Colonic mucosa (tissue), 4 donors: ENCODE measurements around the gene ASGR1. TPM values are rescaled to one million over a fixed set of nuclear protein-coding genes. Genes with fewer than 3 reads are reported as not detected.
"Not testable (repeated sequence)": the region's sequence is repeated elsewhere in the genome, so short reads cannot be mapped to it uniquely, and the experiment has no call there.

Experiments used
- DNase-seq: peaks from one replicate; pipeline ENCODE4 v3.0.0-alpha.2; 2020
- H3K27ac ChIP-seq: fragments of 200-600 bp; one replicate; pipeline ENCODE4 v1.8.0; 2021
- H3K27me3 ChIP-seq: fragments of 200-600 bp; one replicate; pipeline ENCODE4 v1.8.0; 2021
- H3K36me3 ChIP-seq: fragments of 200-600 bp; one replicate; pipeline ENCODE4 v1.8.0; 2021
- H3K4me1 ChIP-seq: fragments of 200-600 bp; one replicate; pipeline ENCODE4 v1.8.0; 2021; ENCODE audit warnings: mild to moderate bottlenecking
- H3K4me3 ChIP-seq: fragments of 200-600 bp; one replicate; pipeline ENCODE4 v1.8.0; 2021
- H3K9ac ChIP-seq, 2 donors: one replicate each; pipeline ENCODE4 v1.7.0; 2013; ENCODE audit warnings: control low read depth in 2 of 2, low read depth in 2 of 2, low read length in 2 of 2
- H3K9me3 ChIP-seq: fragments of 200-600 bp; one replicate; pipeline ENCODE4 v1.8.0; 2021
- CTCF ChIP-seq: fragments of 200-600 bp; IDR thresholded peaks from one replicate; pipeline ENCODE4 v1.8.0; 2022; ENCODE audit warnings: antibody characterized with exemption, mild to moderate bottlenecking
- intact Hi-C: fragments of 100-400 bp; cut with DNase I; formaldehyde crosslinking; loops from one replicate; pipeline ENCODE4 v1.14.1; 2022
- total RNA-seq, 2 donors: library from RNA; stranded (reverse); fragmentation: NEBNext Ultra II Directional in 1 of 2; extraction: Animal tissue kit (Norgen Biotek cat#: 25700) in 1 of 2; gene quantifications; one replicate each; pipeline ENCODE4 v1.2.1, GENCODE V29; 2021
- donor health status: healthy.
- donor health status: DM: no; HTN: no; CAD: no.
- donor health status: DM: no; HTN: no; CAD: no.

ASGR1 gene
- total RNA-seq, 2 donors from 2014 or later: 0.47 to 1.1 TPM

- Histone ChIP-seq H3K9ac (no peak overlapping the region), H3K36me3 (no peaks in the 10 kb centered on the region), H3K4me1 (no peaks in the 10 kb centered on the region), H3K4me3 (no peak overlapping the region), H3K9me3 (no peaks in the 10 kb centered on the region), H3K27ac (no peak overlapping the region), H3K27me3 (no peaks in the 10 kb centered on the region)
- no peak for DNase-seq
- TF ChIP-seq CTCF: no peak
- intact Hi-C loops: no loop called here
These were observed 11.2 kb upstream of the ASGR1 start for GRCh38 chr17:7190276-7190917.

GRCh38 chr17:7186241-7186640, 7.1 kb upstream of the ASGR1 start:
- no peak overlapping the region for H3K9ac ChIP-seq
- H3K27me3 ChIP-seq: no peaks in the 10 kb centered on the region
- H3K9me3 ChIP-seq: no peaks in the 10 kb centered on the region
- no peak for TF ChIP-seq CTCF
- H3K27ac ChIP-seq: no peak overlapping the region
- H3K36me3 ChIP-seq: no peaks in the 10 kb centered on the region
- no peaks in the 10 kb centered on the region for H3K4me1 ChIP-seq
- H3K4me3 ChIP-seq: no peak overlapping the region
- DNase-seq: no peak
- intact Hi-C loops: no loop called here

GRCh38 chr17:7184647-7185046, 5.5 kb upstream of the ASGR1 start:
- H3K9ac ChIP-seq: no peak overlapping the region
- no peak overlapping the region for H3K4me3 ChIP-seq
- H3K9me3 ChIP-seq: no peaks in the 10 kb centered on the region
- no peak for DNase-seq
- TF ChIP-seq CTCF: no peak
- no peak overlapping the region for H3K27ac ChIP-seq
- no peaks in the 10 kb centered on the region for H3K27me3 ChIP-seq
- intact Hi-C loops: no loop called here
- no peaks in the 10 kb centered on the region for H3K36me3 ChIP-seq
- no peaks in the 10 kb centered on the region for H3K4me1 ChIP-seq

GRCh38 chr17:7184091-7184488, 4.9 kb upstream of the ASGR1 start:
- H3K27ac ChIP-seq: no peak overlapping the region
- H3K36me3 ChIP-seq: no peaks in the 10 kb centered on the region
- intact Hi-C loops: no loop called here
- H3K4me3 ChIP-seq: no peak overlapping the region
- H3K4me1 ChIP-seq: no peaks in the 10 kb centered on the region
- H3K9me3 ChIP-seq: no peaks in the 10 kb centered on the region
- H3K9ac ChIP-seq: peak overlapping the region in 1 of 2 donors; percentile 24
- peak; percentile 82 for DNase-seq
- H3K27me3 ChIP-seq: no peaks in the 10 kb centered on the region
- TF ChIP-seq CTCF: no peak

DNA sequence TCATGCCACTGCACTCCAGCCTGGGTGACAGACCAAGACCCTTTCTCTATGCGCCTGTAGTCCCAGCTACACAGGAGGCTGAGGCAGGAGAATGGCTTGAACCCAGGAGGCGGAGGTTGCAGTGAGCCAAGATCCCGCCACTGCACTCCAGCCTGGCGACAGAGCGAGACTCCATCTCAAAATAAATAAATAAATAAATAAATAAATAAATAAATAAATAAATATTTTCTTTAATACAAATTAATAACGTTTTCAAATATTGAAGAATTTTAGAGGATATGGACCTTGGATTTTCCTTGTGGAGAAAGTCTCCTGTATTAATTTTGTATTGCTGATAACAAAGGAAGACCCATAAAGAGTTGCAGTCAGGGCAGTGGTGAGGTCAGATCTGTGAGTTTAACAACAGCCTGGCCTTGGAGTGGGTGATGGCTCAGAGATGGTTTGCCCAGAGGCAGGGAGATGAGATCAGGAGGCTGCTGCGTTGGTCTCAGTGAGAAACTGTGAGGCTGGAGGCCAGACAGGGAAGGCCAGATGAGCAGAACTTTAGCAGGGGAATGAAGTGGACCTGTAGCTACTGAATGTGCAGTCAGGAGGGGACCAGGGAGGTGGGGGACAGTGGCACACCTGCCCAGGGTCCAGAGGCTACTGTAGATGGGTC, 4.4 kb upstream of the ASGR1 start:
- H3K9me3 ChIP-seq: no peaks in the 10 kb centered on the region
- H3K4me1 ChIP-seq: no peaks in the 10 kb centered on the region
- no peaks in the 10 kb centered on the region for H3K36me3 ChIP-seq
- H3K27ac ChIP-seq: no peak overlapping the region
- H3K9ac ChIP-seq: peak overlapping the region in 1 of 2 donors; percentile 24
- intact Hi-C loops: no loop called here
- no peaks in the 10 kb centered on the region for H3K27me3 ChIP-seq
- no peak overlapping the region for H3K4me3 ChIP-seq
- TF ChIP-seq CTCF: no peak
- no peak for DNase-seq

DNA sequence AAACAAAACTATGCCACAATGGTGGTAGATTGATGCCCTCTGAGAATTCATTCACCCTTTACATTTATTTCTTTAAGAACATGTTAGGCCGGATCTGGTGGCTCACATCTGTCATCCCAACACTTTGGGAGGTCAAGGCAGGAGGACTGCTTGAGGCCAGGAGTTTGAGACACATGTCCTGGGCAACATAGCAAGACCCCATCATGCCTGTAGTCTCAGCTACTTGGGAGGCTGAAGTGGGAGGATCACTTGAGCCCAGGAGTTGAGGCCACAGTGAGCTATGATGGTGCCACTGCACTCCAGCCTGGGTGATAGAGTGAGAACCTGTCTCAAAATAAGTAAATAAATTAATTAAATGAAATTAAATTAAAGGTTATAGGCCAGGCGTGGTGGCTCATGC, 2.9 kb upstream of the ASGR1 start:
- H3K9ac ChIP-seq, H3K4me3 ChIP-seq, H3K27ac ChIP-seq, H3K4me1 ChIP-seq, H3K9me3 ChIP-seq, H3K36me3 ChIP-seq, DNase-seq, intact Hi-C loops, H3K27me3 ChIP-seq: not testable (repeated sequence)
